Measurements from ENCODE around the gene DCAF5. TPM values are rescaled to one million over a fixed set of nuclear protein-coding genes. Genes with fewer than 3 reads are reported as not detected.
A peak's percentile ranks its signal among the peaks of the same experiment; 100 is the strongest.

DCAF5 gene
- total and polyA plus RNA-seq, 2 of the 13 experiments (the other 11 are each of a cell fraction or from before 2014, with no cell fraction given) = 13.4 to 31.6 TPM

DNA sequence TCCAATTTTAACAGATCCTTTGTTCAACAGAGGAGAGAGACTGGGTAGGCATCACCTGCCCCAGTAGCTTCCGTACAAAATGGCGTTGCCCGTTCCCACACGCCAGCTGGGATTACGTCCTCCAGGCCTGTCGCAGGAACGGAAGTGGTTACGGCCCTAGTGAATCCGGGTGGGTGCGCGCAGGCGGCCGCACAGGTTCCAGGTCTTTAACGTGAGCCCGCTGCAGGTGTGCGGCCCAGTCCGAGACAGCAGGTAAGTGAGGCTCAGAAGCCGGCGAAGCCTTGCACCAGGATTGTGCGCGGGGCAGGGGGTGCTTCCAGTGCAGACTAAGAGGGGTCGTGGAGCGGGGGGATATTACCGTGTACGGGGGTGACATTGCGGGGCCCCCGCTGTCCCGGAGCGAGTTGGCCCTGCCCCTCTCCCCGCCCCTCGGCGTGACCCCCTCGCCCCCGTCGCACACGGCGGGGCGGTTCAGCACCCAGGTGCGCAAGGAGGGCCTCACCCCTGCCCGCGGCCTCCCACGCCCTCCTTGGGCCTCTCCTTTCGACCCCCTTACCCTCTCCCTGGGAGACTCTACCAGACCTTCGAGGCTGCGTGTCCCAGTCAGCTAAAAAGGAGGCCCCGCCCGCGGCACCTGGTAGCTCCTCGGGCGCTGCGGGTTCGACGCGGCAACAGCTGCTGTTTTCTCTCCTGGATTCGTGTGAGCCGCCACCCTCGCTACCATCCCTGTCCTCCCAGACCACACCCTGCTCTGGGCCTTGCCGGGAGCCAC is 38.6 kb upstream of the DCAF5 start, which contains the start of gene EXD2 (continued):
- TF ChIP-seq, protein P1, sequence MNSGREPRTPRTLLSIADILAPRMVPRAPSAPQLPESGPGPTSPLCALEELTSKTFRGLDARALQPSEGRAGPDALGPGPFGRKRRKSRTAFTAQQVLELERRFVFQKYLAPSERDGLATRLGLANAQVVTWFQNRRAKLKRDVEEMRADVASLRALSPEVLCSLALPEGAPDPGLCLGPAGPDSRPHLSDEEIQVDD (CRISPR knock-in tag; IDR thresholded peaks at IDR 0.05; ENCODE audit: borderline replicate concordance) = no peak
- TF ChIP-seq ZNF678 (CRISPR knock-in tag; IDR thresholded peaks at IDR 0.05) (no peak), KMT2A (CRISPR knock-in tag; IDR thresholded peaks at IDR 0.05) (peak; percentile 82), ZNF780A (CRISPR knock-in tag; IDR thresholded peaks at IDR 0.05) (no peak), ZNF883 (CRISPR knock-in tag; IDR thresholded peaks at IDR 0.05; ENCODE audit: not compliant biosample characterization) (peak; percentile 77), KLF9 (CRISPR knock-in tag; IDR thresholded peaks at IDR 0.05; ENCODE audit: low read depth) (no peak), CBX5 (CRISPR knock-in tag; IDR thresholded peaks at IDR 0.05; ENCODE audit: borderline replicate concordance) (peak; percentile 63), CENPX (CRISPR knock-in tag; IDR thresholded peaks at IDR 0.05) (no peak), MATR3 (CRISPR knock-in tag; IDR thresholded peaks at IDR 0.05) (no peak), CHCHD3 (CRISPR knock-in tag; IDR thresholded peaks at IDR 0.05) (no peak), ZNF788 (CRISPR knock-in tag; IDR thresholded peaks at IDR 0.05; ENCODE audit: borderline replicate concordance) (peak; percentile 93), TEAD2 (CRISPR knock-in tag; IDR thresholded peaks at IDR 0.05) (no peak), THAP11 (CRISPR knock-in tag; IDR thresholded peaks at IDR 0.05) (peak; percentile 92), MTA3 (CRISPR knock-in tag; IDR thresholded peaks at IDR 0.05) (no peak), ZSCAN31 (CRISPR knock-in tag; IDR thresholded peaks at IDR 0.05; ENCODE audit: low read depth) (peak; percentile 47; the same call in 1 of the 2 replicates), AHR (CRISPR knock-in tag; IDR thresholded peaks at IDR 0.05) (peak; percentile 64; the same call in 1 of the 2 replicates), ZNF546 (CRISPR knock-in tag; conservative IDR thresholded peaks at IDR 0.05) (no peak)
- TF ChIP-seq, protein P2, sequence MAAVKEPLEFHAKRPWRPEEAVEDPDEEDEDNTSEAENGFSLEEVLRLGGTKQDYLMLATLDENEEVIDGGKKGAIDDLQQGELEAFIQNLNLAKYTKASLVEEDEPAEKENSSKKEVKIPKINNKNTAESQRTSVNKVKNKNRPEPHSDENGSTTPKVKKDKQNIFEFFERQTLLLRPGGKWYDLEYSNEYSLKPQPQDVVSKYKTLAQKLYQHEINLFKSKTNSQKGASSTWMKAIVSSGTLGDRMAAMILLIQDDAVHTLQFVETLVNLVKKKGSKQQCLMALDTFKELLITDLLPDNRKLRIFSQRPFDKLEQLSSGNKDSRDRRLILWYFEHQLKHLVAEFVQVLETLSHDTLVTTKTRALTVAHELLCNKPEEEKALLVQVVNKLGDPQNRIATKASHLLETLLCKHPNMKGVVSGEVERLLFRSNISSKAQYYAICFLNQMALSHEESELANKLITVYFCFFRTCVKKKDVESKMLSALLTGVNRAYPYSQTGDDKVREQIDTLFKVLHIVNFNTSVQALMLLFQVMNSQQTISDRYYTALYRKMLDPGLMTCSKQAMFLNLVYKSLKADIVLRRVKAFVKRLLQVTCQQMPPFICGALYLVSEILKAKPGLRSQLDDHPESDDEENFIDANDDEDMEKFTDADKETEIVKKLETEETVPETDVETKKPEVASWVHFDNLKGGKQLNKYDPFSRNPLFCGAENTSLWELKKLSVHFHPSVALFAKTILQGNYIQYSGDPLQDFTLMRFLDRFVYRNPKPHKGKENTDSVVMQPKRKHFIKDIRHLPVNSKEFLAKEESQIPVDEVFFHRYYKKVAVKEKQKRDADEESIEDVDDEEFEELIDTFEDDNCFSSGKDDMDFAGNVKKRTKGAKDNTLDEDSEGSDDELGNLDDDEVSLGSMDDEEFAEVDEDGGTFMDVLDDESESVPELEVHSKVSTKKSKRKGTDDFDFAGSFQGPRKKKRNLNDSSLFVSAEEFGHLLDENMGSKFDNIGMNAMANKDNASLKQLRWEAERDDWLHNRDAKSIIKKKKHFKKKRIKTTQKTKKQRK (IDR thresholded peaks at IDR 0.05; ENCODE audit: low read length) = no peak
- TF ChIP-seq, protein P3, sequence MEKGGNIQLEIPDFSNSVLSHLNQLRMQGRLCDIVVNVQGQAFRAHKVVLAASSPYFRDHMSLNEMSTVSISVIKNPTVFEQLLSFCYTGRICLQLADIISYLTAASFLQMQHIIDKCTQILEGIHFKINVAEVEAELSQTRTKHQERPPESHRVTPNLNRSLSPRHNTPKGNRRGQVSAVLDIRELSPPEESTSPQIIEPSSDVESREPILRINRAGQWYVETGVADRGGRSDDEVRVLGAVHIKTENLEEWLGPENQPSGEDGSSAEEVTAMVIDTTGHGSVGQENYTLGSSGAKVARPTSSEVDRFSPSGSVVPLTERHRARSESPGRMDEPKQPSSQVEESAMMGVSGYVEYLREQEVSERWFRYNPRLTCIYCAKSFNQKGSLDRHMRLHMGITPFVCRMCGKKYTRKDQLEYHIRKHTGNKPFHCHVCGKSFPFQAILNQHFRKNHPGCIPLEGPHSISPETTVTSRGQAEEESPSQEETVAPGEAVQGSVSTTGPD (CRISPR knock-in tag; IDR thresholded peaks at IDR 0.05) = no peak
- TF ChIP-seq, protein P4, sequence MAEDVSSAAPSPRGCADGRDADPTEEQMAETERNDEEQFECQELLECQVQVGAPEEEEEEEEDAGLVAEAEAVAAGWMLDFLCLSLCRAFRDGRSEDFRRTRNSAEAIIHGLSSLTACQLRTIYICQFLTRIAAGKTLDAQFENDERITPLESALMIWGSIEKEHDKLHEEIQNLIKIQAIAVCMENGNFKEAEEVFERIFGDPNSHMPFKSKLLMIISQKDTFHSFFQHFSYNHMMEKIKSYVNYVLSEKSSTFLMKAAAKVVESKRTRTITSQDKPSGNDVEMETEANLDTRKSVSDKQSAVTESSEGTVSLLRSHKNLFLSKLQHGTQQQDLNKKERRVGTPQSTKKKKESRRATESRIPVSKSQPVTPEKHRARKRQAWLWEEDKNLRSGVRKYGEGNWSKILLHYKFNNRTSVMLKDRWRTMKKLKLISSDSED (CRISPR knock-in tag; IDR thresholded peaks at IDR 0.05) = no peak
- TF ChIP-seq, protein P5, sequence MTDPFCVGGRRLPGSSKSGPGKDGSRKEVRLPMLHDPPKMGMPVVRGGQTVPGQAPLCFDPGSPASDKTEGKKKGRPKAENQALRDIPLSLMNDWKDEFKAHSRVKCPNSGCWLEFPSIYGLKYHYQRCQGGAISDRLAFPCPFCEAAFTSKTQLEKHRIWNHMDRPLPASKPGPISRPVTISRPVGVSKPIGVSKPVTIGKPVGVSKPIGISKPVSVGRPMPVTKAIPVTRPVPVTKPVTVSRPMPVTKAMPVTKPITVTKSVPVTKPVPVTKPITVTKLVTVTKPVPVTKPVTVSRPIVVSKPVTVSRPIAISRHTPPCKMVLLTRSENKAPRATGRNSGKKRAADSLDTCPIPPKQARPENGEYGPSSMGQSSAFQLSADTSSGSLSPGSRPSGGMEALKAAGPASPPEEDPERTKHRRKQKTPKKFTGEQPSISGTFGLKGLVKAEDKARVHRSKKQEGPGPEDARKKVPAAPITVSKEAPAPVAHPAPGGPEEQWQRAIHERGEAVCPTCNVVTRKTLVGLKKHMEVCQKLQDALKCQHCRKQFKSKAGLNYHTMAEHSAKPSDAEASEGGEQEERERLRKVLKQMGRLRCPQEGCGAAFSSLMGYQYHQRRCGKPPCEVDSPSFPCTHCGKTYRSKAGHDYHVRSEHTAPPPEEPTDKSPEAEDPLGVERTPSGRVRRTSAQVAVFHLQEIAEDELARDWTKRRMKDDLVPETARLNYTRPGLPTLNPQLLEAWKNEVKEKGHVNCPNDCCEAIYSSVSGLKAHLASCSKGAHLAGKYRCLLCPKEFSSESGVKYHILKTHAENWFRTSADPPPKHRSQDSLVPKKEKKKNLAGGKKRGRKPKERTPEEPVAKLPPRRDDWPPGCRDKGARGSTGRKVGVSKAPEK (CRISPR knock-in tag; IDR thresholded peaks at IDR 0.05; ENCODE audit: borderline replicate concordance) = no peak

Measured in HepG2 (cell line).